Thyroid gland (tissue), 4 donors: ENCODE results near the gene RAB35. TPM values are rescaled to one million over a fixed set of nuclear protein-coding genes. Genes with fewer than 3 reads are reported as not detected.

Experiments used
- DNase-seq, 2 donors: peaks; one replicate each; pipeline ENCODE4 v3.0.0-alpha.2; 2019
- H3K27ac ChIP-seq, 3 donors: fragments of 200-600 bp; sonication (generic); 1 replicate in 2 of 3; 2 replicates in 1 of 3; pipeline ENCODE4 v1.5.1; 2016 to 2019; ENCODE audit warnings: mild to moderate bottlenecking in 1 of 3, moderate library complexity in 1 of 3
- H3K27me3 ChIP-seq: fragments of 200-600 bp; sonication (generic); one replicate; pipeline ENCODE4 v1.5.1; 2019
- H3K36me3 ChIP-seq, 2 donors: fragments of 200-600 bp; sonication (generic); one replicate each; pipeline ENCODE4 v1.5.1; 2016 to 2019
- H3K4me1 ChIP-seq, 2 donors: fragments of 200-600 bp; sonication (generic); one replicate each; pipeline ENCODE4 v1.5.1; 2017 to 2019
- H3K4me3 ChIP-seq, 3 donors: fragments of 200-600 bp; sonication (generic); replicated peaks in 1 of 3; 1 replicate in 2 of 3; 2 replicates in 1 of 3; pipeline ENCODE4 v1.5.1; 2016; ENCODE audit warnings: mild to moderate bottlenecking in 1 of 3
- H3K9me3 ChIP-seq: fragments of 200-600 bp; sonication (generic); one replicate; pipeline ENCODE4 v1.5.1; 2017
- CTCF ChIP-seq, 6 experiments: fragments of 200-600 bp in 3 of 6; fragments of 450-650 bp in 3 of 6; sonication (generic) in 3 of 6; IDR thresholded peaks; one replicate each; pipeline ENCODE4 v1.5.1; 2016 to 2019; ENCODE audit warnings: antibody characterized with exemption in 6 of 6, mild to moderate bottlenecking in 2 of 6, inconsistent platforms in 1 of 6, moderate library complexity in 1 of 6
- POLR2A ChIP-seq, 2 donors: fragments of 450-650 bp; IDR thresholded peaks; one replicate each; pipeline ENCODE4 v1.6.1; 2017; ENCODE audit warnings: antibody characterized with exemption in 2 of 2, mild to moderate bottlenecking in 2 of 2, moderate library complexity in 1 of 2
- WGBS, 2 donors: methylation state at CpG; one replicate each; pipeline ENCODE4 v1.1.5; 2017; 5-methylcytosine and 5-hydroxymethylcytosine counted together
- intact Hi-C: fragments of 100-400 bp; cut with DNase I; formaldehyde crosslinking; loops from one replicate; pipeline ENCODE4 v1.15.1; 2023
- total RNA-seq, 4 donors: library from RNA; depleted of rRNA; stranded (reverse); fragments of >200 nt; gene quantifications; one replicate each; pipeline ENCODE4 v1.2.3, GENCODE V29; 2016

RAB35 gene
- total RNA-seq, 4 donors from 2014 or later = 14.9 to 19.9 (median 17.4) TPM

DNA sequence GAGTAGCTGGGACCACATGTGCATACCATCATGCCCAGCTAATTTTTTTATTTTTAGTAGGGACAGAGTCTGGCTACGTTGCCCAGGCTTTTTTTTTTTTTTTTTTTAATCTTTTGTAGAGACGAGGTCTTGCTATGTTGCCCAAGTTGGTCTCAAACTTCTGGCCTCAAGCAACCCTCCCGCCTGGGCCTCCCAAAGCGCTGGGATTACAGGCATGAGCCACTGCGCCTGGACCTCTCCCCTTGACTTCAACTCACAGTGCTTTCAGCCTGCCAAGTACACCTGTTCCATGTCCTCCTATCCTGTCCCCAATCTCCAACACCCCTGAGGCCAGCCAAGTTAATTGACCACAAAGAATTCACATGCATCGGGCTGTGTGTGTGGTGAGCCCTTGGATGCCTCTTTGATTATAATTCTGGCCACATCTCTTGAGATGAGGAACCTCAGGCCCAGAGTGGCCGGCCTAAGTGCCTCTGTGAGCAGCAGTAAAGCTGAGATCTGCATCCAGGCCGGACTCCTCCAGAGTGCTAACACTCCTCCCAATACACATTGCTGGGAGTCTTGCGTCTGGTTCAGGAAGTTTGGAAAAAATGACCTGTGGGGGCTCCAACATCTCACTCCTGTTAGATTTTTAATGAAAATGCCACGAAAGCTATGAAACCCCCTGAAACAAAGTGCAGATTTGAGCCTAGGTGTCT, 6.8 kb downstream of the RAB35 start:
- Histone ChIP-seq H3K27me3 (no peaks in the 10 kb centered on the region), H3K36me3 (no peaks in the 10 kb centered on the region), H3K9me3 (no peaks in the 10 kb centered on the region), H3K4me3 (no peak overlapping the region), H3K4me1 (no peaks in the 10 kb centered on the region), H3K27ac (no peak overlapping the region)
- DNase-seq = no peak
- no peak for TF ChIP-seq CTCF (IDR thresholded peaks at IDR 0.05)
- intact Hi-C loops = no loop called here
- 93 to 94% methylated on average over 9 to 10 of the region's 10 CpGs for WGBS, 2 donors

DNA sequence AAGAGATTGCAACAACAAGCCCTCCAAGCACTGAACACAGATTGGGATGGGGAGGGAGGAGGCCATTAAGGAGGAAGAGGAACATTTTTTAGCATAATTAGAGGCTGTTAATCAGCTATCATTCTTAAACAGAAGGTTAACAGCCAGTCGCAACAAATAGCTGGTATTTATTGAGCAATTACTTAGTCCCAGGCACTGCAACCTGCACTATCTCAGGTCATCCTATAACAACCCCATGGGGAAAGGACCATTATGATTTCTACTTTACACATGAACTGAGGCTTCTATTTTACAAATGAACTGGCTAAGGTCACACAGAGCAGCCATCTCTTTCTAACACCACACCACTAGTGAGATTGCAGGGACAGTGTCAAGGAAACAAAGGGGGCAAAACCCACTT, 10.4 kb downstream of the RAB35 start:
- H3K9me3 ChIP-seq = no peaks in the 10 kb centered on the region
- WGBS, 2 donors = 86 to 97% methylated on average over 1 of the region's 1 CpG
- H3K4me3 ChIP-seq = no peak overlapping the region
- TF ChIP-seq CTCF (IDR thresholded peaks at IDR 0.05) (no peak), POLR2A (IDR thresholded peaks at IDR 0.05) (no peak)
- no peak overlapping the region for H3K27ac ChIP-seq
- peaks cover 12 to 13% of the 10 kb centered on the region in 2 donors for H3K36me3 ChIP-seq
- DNase-seq = no peak
- peaks cover 0 to 16% of the 10 kb centered on the region in 2 donors for H3K4me1 ChIP-seq
- intact Hi-C loops = no loop called here
- H3K27me3 ChIP-seq = no peaks in the 10 kb centered on the region

DNA sequence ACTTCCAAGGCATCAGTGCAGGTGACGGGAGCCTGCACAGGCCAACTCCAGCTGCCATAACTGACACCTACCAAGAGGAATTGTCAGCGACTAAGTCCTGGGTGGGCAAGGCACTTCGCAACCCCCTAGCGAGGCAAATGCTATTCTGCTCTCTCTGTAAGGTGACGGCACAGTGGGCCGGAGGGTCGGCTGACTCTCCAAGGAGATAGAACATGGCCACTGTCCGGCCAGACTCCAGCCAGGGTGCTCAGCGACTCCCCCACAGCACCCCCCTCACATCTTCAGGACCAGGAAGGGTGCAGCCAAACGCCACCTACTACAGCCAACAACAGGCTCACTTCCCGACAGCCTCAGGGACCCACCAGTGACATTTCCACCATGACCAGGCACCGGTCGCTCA, 13.2 kb downstream of the RAB35 start:
- Histone ChIP-seq H3K9me3 (no peaks in the 10 kb centered on the region), H3K4me3 (no peak overlapping the region), H3K36me3 (peaks cover 18 to 24% of the 10 kb centered on the region in 2 donors), H3K27ac (no peak overlapping the region), H3K4me1 (peaks cover 0 to 22% of the 10 kb centered on the region in 2 donors), H3K27me3 (no peaks in the 10 kb centered on the region)
- DNase-seq = no peak
- WGBS, 2 donors = 94% methylated on average over 7 to 13 of the region's 13 CpGs
- intact Hi-C loops = no loop called here
- no peak for TF ChIP-seq CTCF (IDR thresholded peaks at IDR 0.05)
- TF ChIP-seq POLR2A (IDR thresholded peaks at IDR 0.05) = no peak

- peaks cover 22 to 28% of the 10 kb centered on the region in 2 donors for H3K36me3 ChIP-seq
- peaks cover 0 to 22% of the 10 kb centered on the region in 2 donors for H3K4me1 ChIP-seq
- 96 to 97% methylated on average over 10 to 11 of the region's 11 CpGs for WGBS, 2 donors
- no peaks in the 10 kb centered on the region for H3K9me3 ChIP-seq
- intact Hi-C loops = no loop called here
- no peak overlapping the region for H3K27ac ChIP-seq
- DNase-seq = no peak
- H3K27me3 ChIP-seq = no peaks in the 10 kb centered on the region
- no peak overlapping the region for H3K4me3 ChIP-seq
- TF ChIP-seq CTCF (IDR thresholded peaks at IDR 0.05) (no peak), POLR2A (IDR thresholded peaks at IDR 0.05) (no peak)
Measured at GRCh38 chr12:120103044-120103338, 13.6 kb downstream of the RAB35 start.

DNA sequence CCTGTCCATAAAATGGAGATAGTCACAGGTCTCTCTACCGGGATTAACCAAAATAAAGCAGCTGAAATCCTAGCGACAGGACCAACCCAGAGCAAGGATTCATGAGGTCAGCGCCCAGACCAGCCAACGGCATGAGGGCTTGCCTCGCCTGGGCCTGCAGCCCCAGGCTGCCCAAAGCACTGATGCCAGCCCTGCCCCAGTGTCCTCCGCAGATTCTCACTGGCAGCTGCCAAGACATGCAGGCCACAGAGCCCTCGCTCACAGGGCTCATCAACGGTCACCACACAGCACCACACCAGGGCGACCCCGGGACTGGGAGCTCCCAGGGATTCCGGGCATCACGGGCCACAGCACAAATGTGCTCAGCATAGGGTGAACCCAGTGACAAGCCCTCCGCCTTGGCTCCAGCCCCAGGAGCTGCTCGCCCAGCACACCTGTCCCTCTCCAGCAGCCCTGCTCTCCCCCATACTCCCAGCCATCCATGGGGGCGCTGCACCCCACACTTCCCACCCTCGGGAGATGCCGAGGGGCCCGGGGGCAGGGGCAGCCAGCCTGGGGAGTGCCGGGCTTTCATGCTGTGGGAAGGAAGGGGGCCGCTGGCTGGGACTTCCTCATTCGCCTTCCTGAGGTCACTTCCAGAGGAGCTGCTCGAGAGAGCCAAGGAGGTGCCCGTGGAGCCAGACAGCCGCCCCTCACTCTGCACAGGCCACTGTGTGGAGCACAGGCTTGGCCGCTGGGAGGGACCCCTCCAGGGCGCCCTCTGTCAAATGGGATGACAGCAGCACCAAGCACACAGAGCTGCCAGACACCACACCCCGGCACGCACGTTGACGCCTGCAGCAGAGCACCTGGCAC, 14.1 kb downstream of the RAB35 start:
- TF ChIP-seq POLR2A (IDR thresholded peaks at IDR 0.05) (no peak), CTCF (IDR thresholded peaks at IDR 0.05) (no peak)
- H3K27me3 ChIP-seq = no peaks in the 10 kb centered on the region
- H3K36me3 ChIP-seq = peaks cover 24 to 30% of the 10 kb centered on the region in 2 donors
- DNase-seq = no peak
- 86 to 95% methylated on average over 9 to 20 of the region's 30 CpGs for WGBS, 2 donors
- H3K4me1 ChIP-seq = peaks cover 0 to 22% of the 10 kb centered on the region in 2 donors
- H3K4me3 ChIP-seq = no peak overlapping the region
- H3K9me3 ChIP-seq = no peaks in the 10 kb centered on the region
- H3K27ac ChIP-seq = no peak overlapping the region
- intact Hi-C loops = no loop called here
